Stimulated activated naive CD8-positive, alpha-beta T cell treated with anti-CD3 and anti-CD28 coated beads, Interleukin-15, Interleukin-2, amounts not matched to agents 100 ng/mL and 50 ng/mL, for 24 hours (primary cell): Measurements from ENCODE around the gene SH3RF3.

ENCODE experiments used
- H3K27ac Mint-ChIP-seq: one replicate; pipeline ENCODE4 v1.8.0; 2021; ENCODE audit warnings: mild to moderate bottlenecking, mixed read lengths
- H3K27me3 Mint-ChIP-seq: one replicate; pipeline ENCODE4 v1.8.0; 2021; ENCODE audit warnings: mixed read lengths
- H3K36me3 Mint-ChIP-seq: one replicate; pipeline ENCODE4 v1.8.0; 2021; ENCODE audit warnings: low read depth, mixed read lengths
- H3K4me1 Mint-ChIP-seq: one replicate; pipeline ENCODE4 v1.8.0; 2021; ENCODE audit warnings: low read depth, mixed read lengths
- H3K4me3 Mint-ChIP-seq: one replicate; pipeline ENCODE4 v1.8.0; 2021; ENCODE audit warnings: mild to moderate bottlenecking, mixed read lengths
- H3K9me3 Mint-ChIP-seq: one replicate; pipeline ENCODE4 v1.8.0; 2021; ENCODE audit warnings: mixed read lengths

Gene SH3RF3

DNA sequence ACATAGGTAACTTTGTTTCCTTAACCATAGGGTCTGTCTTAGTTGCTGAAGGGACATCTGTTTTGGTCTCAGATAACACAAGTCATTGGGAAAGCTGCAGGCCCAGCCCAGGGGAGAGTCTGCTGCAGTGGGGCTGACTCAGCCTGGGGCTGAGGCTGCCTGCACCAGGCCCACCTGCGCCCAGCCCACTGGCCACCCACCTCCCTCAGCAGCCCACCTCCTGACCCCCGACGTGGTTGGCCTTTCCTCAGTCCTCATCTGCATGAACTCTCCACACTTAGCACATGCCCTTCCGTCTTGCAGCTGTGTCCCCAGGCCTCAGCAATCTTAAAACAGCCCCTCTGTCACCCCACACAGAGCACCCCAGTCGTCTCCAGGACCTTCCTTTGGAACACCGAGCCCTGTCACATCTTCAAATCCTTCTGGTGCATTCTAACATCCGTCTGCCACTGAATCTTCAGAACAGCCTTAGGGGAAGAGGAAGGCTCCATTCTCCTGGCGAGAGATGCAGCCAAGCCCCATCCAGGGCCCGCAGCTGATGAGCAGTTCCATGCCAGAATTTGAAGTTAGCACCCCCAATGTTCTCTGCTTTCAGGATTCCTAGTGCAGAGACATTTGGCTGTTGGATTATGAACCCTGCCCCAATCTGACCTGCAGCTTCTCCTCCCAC, 253.4 kb downstream of the SH3RF3 start:
- no peaks in the 10 kb centered on the region for H3K4me1 Mint-ChIP-seq
- no peaks in the 10 kb centered on the region for H3K36me3 Mint-ChIP-seq
- H3K9me3 Mint-ChIP-seq = no peaks in the 10 kb centered on the region
- H3K27ac Mint-ChIP-seq = no peak overlapping the region
- H3K27me3 Mint-ChIP-seq = no peaks in the 10 kb centered on the region
- H3K4me3 Mint-ChIP-seq = no peak overlapping the region

DNA sequence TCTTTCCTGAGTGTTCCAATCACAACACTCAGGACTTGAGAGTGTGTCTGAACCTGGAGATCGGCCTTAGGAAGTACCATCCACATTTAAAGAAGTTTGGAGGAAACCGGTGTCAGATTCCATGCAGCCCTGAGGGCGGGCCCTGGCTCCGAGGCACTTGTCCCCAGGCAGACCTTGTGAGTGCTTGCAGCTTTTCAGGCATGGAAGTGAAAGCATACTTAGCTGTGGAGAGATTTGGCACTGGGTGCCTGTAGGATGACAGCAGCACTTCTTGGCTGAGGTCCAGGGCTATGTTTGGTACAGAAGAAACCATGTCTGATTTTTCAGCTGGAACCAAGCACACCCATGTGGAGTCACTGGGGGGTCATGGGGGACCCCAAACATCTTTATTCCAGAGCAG, 253.9 kb downstream of the SH3RF3 start:
- Mint-ChIP-seq H3K36me3 (no peaks in the 10 kb centered on the region), H3K9me3 (no peaks in the 10 kb centered on the region), H3K27ac (no peak overlapping the region), H3K27me3 (no peaks in the 10 kb centered on the region), H3K4me3 (no peak overlapping the region), H3K4me1 (no peaks in the 10 kb centered on the region)

DNA sequence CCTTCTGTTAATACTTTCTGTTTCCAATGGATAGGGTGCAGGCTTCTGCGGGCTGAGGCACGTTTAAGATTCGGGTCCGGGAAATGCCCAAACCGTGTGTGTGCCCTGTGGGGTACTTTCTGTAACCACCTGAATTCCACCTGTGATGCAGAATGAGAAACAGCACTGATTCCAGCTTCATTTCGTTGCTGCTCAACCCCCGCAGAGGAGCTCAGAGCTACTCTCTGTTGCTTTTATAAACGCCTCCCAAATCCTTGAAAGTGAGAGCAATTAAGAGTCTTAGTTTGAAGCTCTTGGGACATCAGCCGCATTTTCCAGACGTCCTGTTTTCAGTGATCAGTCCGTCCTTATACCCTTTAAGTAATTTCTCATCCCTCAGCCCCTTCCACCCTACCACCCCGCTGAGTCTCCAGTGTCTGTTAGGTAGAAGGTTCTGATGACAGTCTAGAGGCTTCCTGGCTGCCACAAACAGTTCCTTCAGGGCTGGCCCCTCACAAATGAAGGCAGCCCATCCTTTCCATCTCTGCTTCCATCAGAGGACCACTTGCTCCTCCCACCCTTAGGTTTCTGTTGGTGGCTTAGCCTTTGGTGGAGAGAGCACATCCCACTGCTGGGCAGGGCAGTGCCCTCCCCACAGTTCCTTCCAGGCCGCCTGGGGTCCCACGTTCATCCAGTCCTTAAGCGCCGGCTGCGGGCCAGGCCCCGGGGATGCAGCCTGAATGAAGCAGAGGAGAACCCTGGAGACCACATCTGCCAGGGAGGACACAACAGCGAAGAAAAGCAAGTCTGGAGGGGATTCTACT, 254.7 kb downstream of the SH3RF3 start:
- Mint-ChIP-seq H3K27me3 (no peaks in the 10 kb centered on the region), H3K27ac (no peak overlapping the region), H3K4me1 (no peaks in the 10 kb centered on the region), H3K4me3 (no peak overlapping the region), H3K9me3 (no peaks in the 10 kb centered on the region), H3K36me3 (no peaks in the 10 kb centered on the region)

DNA sequence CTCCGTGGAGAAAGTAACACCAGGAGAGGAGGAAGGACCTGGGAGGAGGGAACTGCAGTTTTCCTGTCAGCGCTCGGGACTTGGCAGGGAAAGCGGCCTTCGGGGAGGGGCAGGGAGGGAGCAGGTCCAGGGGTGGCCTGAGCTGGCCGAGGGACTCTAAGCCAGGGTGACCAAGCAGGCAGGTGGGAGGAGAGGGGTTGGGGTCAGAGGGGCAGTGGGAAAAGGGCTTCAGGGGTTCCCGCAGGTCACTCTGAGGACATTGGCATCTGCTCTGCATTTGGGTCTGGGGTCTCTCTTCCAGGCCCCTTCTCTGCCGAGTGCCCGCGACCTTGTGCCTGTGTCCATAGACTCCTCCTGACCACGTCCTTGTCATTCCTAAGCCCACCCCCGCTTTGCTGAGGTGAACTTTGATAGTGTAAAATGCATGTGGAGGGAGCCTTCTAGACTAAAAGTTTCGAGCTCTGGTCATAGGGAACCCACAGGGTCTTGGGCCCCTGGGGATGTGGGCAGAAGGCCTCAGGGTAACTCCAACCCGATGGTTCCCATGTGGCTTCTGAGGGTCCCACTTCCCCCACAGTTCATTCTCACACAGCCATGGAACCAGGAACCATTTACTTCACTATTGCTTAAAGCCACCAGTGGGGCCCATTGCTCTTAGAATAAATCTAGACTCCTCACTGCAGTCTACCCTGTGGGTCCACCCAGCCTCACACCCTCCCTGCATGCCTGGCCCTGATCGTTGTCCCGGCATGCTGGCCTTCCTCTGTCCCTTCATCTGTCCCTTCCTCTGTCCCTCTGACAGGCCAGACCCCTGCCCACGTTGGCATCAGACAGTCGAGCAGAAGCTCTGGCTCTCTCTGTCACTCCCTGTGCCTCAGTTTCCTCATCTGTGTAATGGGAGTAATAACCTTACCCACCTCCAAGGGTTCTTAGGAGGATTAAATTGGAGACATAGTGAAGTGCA, 255.6 kb downstream of the SH3RF3 start:
- no peaks in the 10 kb centered on the region for H3K36me3 Mint-ChIP-seq
- no peaks in the 10 kb centered on the region for H3K9me3 Mint-ChIP-seq
- no peak overlapping the region for H3K27ac Mint-ChIP-seq
- no peaks in the 10 kb centered on the region for H3K4me1 Mint-ChIP-seq
- no peak overlapping the region for H3K4me3 Mint-ChIP-seq
- no peaks in the 10 kb centered on the region for H3K27me3 Mint-ChIP-seq

DNA sequence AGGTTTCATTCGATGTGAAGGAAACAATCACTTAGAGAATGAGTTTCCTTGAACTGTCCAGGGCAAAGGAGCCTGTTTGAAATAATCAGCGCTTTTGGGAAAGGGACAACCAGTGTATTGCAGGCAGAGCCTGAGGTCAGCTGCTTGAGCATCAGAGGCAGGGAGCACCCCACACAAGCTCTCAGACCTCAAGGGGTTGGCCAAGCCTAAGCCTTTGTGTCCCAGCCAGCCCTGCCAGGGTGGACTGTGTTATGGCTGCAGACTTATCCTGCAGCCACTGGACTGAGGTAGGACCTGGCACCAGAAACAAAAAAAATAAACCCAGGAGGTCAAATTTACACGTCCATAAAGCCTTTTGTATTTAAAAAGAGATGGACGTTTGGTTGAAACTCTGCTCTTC, 256.5 kb downstream of the SH3RF3 start:
- H3K27me3 Mint-ChIP-seq = no peaks in the 10 kb centered on the region
- H3K36me3 Mint-ChIP-seq = no peaks in the 10 kb centered on the region
- H3K27ac Mint-ChIP-seq = no peak overlapping the region
- no peak overlapping the region for H3K4me3 Mint-ChIP-seq
- H3K9me3 Mint-ChIP-seq = no peaks in the 10 kb centered on the region
- H3K4me1 Mint-ChIP-seq = no peaks in the 10 kb centered on the region

DNA sequence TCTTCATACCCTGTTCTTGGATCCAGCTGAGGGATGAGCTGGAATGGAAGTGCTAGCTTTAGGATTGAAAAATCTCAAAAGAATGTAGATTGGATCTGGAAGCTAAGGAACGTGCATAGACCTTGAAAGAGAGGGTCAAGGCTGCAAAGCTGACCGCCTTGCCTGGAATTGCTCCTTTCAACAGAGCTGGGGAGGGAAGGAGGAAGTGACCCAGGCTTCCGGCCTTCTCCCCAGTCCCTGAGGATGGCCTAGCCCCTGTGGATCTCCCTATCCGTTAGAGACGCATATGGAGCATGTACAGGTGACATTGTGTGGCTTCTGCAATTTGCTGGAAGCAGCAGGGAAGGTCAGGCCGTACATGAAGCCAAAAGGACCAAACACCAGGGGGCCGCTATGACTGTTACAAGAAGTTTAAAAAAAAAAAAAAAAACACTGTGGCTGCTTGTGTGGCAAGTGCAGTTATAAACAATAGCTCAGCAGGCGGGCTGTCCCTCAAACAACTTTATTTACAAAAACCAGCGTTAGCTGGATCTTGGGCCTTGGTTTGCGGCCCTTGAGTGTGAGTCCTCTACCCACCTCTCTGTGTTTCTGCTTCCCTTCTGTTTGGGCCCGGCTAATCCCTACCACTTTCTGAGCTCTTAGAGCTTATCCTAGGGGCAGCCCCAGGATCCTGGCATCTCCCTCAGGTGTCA, 257.1 kb downstream of the SH3RF3 start:
- no peaks in the 10 kb centered on the region for H3K36me3 Mint-ChIP-seq

DNA sequence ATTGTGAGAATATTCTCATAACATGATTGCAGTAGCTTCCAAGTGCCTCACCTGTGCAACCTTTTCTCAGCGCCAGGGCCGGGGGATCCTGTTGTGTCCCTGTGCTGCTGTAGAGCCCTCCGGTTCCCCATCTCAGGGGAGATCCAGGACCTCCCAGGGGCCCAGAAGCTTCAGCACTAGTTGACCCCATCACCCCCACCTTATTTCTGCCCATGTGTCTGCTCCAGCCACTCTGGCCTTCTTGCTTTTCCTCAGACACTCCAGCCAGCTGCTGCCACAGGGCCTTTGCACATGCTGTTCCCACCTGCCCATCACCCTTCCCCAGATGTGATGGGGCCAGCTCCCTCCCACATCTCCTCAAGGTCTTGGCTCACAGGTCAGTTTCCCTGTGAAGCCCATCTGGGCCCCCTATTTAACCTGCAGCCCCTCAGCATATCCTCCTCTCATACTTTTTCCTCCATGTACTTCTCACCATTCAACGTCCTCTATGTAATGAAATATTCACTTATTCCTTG, 258.3 kb downstream of the SH3RF3 start:
- Mint-ChIP-seq H3K4me1 (no peaks in the 10 kb centered on the region), H3K27ac (no peak overlapping the region), H3K4me3 (no peak overlapping the region), H3K9me3 (no peaks in the 10 kb centered on the region), H3K27me3 (no peaks in the 10 kb centered on the region), H3K36me3 (no peaks in the 10 kb centered on the region)

More for the DNA sequence above, 257.1 kb downstream of the SH3RF3 start:
- no peak overlapping the region for H3K4me3 Mint-ChIP-seq
- H3K9me3 Mint-ChIP-seq = no peaks in the 10 kb centered on the region
- H3K27me3 Mint-ChIP-seq = no peaks in the 10 kb centered on the region
- H3K27ac Mint-ChIP-seq = no peak overlapping the region
- H3K4me1 Mint-ChIP-seq = no peaks in the 10 kb centered on the region

DNA sequence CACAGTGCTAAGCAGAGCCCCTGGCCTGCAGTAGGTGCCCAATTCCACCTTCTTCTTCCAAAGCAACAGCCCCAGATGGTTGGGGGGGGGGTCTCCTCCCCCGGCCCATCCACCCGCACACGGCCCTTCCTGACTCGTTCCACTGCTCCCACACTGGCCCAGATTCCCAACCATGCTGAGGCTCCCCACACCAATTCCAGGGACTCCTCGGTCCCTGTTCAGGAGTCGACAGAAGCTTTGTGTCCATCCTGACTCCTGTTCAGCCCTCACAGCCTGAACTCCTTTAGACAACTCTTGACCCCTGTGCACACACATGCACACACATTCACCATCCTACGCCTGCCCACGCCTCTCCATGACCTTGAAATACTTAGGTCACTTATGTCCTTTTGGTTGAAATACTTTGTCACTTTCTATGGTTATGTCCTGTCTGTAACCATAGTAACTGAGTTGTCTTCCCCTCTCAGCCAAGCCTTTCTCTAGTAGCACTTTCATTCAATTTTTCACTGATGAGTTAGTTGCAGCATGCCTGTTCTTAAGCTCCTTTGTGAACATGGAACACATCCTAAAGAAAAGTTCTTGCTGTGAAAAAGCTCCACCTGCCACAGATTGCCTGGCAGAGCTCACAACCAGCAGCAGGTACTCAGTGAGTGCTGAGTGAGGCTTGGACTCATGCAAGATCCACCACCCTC, 258.9 kb downstream of the SH3RF3 start:
- Mint-ChIP-seq H3K4me3 (no peak overlapping the region), H3K27me3 (no peaks in the 10 kb centered on the region), H3K36me3 (no peaks in the 10 kb centered on the region), H3K9me3 (no peaks in the 10 kb centered on the region), H3K27ac (no peak overlapping the region), H3K4me1 (no peaks in the 10 kb centered on the region)

DNA sequence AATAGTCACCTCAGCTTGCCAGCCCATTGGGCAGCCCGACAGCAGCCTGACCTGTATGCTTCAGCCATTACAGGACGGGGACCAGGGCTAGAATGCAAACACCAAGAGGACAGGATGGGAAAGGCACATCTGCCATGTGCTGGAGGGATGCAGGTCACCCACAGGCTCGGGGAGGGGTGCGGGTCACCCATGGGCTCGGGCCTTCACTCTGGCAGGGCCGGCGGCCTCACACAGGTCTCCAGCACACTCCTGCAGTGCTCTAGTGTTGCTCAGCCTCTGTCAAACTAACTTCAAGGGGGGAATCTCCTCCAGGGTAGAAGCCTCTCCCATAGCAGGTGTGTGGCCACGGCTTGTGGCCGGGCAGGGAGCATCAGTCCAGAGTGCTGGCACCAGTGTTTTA, 262.2 kb downstream of the SH3RF3 start:
- no peaks in the 10 kb centered on the region for H3K27me3 Mint-ChIP-seq
- peaks cover 8% of the 10 kb centered on the region for H3K4me1 Mint-ChIP-seq
- H3K27ac Mint-ChIP-seq = no peak overlapping the region
- H3K36me3 Mint-ChIP-seq = no peaks in the 10 kb centered on the region
- H3K9me3 Mint-ChIP-seq = no peaks in the 10 kb centered on the region
- H3K4me3 Mint-ChIP-seq = no peak overlapping the region

DNA sequence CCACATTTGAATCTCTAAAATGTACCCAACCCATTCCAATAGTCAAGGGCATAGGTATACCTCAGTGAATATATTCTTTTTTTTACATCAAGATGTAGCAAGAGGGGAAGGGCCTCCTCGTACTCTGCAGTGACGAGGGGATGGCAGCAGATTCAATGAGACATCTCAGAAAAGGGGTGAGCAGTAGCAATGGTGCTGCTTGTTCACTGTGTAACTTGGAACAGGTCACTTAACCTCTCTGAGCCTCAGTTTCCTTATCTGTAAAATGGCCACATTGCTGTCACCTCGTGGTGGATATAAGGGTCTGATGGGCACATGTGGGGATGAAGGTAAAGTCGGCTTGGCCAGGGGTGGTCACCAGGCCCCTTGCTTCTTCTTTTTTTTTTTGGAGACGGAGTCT, 263.1 kb downstream of the SH3RF3 start:
- Mint-ChIP-seq H3K4me1 (peaks cover 17% of the 10 kb centered on the region), H3K9me3 (no peaks in the 10 kb centered on the region), H3K4me3 (no peak overlapping the region), H3K27me3 (no peaks in the 10 kb centered on the region), H3K27ac (no peak overlapping the region), H3K36me3 (no peaks in the 10 kb centered on the region)

DNA sequence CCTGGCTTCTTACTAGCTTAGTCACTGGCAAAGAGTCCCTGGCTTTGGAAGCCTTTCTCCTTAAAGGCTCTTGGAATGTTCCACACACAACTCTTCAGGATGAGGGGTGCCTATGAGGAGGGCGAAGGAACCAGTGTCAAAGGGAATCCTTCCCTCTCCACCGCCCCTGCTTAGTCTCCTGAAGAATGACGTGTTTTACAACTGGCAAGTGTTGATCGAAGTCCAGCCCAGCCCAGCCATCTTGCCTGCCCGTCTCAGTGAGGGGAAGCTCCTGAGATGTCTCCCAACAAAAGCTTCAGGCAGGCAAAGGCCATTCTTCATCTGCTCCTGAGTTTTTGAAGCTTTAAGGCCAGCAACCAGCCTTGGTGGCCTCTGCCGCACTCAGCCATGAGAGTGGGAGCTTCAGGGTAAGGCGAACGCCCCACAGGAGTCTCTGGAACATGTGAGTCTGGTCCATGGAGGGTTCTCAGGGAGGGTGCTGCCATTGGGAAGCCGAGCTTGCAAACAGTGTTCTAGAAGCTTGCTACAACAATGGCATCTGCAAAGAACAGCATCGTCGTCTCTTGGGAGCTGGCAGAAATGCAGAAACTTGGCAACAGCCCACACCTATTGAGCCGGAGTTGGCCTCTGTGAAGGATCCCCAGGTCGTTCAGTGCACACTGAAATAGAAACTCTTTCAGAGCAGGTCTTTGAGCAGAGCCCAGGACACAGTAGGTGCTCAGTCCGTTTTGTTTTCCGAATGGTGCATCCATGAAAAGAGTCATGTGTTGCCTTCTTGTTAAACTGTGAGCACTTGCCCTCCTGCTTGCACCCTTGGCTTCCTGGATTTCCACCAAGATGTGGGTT, 264.0 kb downstream of the SH3RF3 start:
- Mint-ChIP-seq H3K4me3 (no peak overlapping the region), H3K27me3 (no peaks in the 10 kb centered on the region), H3K4me1 (peaks cover 26% of the 10 kb centered on the region), H3K36me3 (no peaks in the 10 kb centered on the region), H3K27ac (no peak overlapping the region), H3K9me3 (no peaks in the 10 kb centered on the region)

DNA sequence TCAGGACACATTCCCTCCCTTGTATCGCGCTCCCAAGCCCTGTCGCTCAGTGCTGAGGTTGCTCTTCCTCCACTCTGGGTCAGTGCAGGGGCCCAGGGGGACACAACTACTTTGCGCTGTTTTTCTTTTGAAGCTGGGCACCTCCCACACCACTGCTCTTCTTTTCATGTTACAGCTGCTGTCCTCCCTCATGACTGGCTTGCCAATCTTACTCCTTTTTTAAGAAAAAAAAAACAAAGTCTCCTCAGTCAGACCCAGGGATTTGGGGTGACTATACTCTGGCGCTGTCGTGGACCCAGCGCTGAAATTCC, 264.6 kb downstream of the SH3RF3 start:
- no peaks in the 10 kb centered on the region for H3K9me3 Mint-ChIP-seq
- H3K4me3 Mint-ChIP-seq = no peak overlapping the region
- no peaks in the 10 kb centered on the region for H3K27me3 Mint-ChIP-seq
- H3K4me1 Mint-ChIP-seq = peaks cover 30% of the 10 kb centered on the region
- no peak overlapping the region for H3K27ac Mint-ChIP-seq
- H3K36me3 Mint-ChIP-seq = no peaks in the 10 kb centered on the region

DNA sequence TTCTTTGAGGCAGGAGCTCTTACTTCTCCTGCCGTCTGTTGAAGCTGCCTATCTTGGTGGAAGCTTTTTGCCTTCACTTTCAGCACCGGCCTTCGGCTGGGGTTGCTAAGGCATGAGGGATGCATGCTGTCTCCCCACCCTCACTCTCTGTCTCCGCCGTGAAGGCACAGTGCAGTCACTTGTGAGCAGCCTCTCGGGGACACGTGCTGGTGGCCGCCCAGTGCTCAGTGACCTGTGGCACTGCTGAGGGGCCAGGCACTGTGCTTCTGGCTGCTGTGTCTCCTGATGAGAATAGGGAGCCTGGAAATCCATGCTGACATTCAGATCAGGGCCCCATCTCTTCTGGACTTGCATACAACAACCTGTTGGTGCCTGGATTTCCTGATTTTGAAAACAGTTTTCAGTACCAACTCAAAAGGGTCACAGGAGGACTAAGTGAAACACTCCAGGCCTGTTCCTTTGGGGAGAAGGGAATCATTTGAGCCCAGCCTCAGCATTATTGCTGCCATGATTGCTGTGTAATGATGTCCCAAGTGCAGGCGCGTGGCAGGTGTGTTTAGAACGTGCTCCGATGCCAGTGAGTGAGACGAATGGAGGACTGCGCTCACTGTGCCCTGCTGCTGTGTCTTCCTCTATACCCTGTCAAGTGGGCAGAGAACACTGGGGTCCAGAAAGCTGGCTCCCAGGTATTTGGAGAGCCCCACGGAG, 266.6 kb downstream of the SH3RF3 start:
- H3K9me3 Mint-ChIP-seq = no peaks in the 10 kb centered on the region
- peaks cover 38% of the 10 kb centered on the region for H3K4me1 Mint-ChIP-seq
- H3K27ac Mint-ChIP-seq = peak overlapping the region; percentile 85
- H3K36me3 Mint-ChIP-seq = no peaks in the 10 kb centered on the region
- no peak overlapping the region for H3K4me3 Mint-ChIP-seq
- H3K27me3 Mint-ChIP-seq = no peaks in the 10 kb centered on the region
